ENCODE measurements around the gene STUM. TPM values are rescaled to one million over a fixed set of nuclear protein-coding genes. Genes with fewer than 3 reads are reported as not detected.

STUM gene
- polyA plus RNA-seq, 2 of the 4 experiments (the other 2 are of a cell fraction), result not detected

GRCh38 chr1:226572325-226572726 is 23.8 kb downstream of the STUM start:
- POLR2A ChIA-PET, result no interaction called here
- CTCF ChIA-PET, result no interaction called here
- Histone ChIP-seq H3K9me3 (no peaks in the 10 kb centered on the region), H3K4me1 (no peaks in the 10 kb centered on the region), H3K4me2 (no peak overlapping the region), H3K4me3 (no peak overlapping the region), H3K27ac (no peak overlapping the region)
- 66% methylated on average over 8 of the region's 8 CpGs for WGBS (ENCODE audit: missing lambda C conversion rate)
- FAIRE-seq (no peak), DNase-seq (ENCODE audit: low read depth in 1 of 2, low spot score in 1 of 2) (no peak), ATAC-seq (no peak)
- TF ChIP-seq TP53 (CRISPR knock-in tag; IDR thresholded peaks at IDR 0.05) (no peak), BHLHE40 (IDR thresholded peaks at IDR 0.05; ENCODE audit: low read depth, low read length) (no peak), POLR2AphosphoS2 (conservative IDR thresholded peaks at IDR 0.05; ENCODE audit: low read length) (no peak), RAD21 (conservative IDR thresholded peaks at IDR 0.05 in 1 of 2, IDR thresholded peaks at IDR 0.05 in 1 of 2) (no peak), JUN (IDR thresholded peaks at IDR 0.05) (no peak), FOSB (CRISPR knock-in tag; IDR thresholded peaks at IDR 0.05) (no peak), MAFK (IDR thresholded peaks at IDR 0.05; ENCODE audit: partially characterized antibody) (no peak), RFX5 (IDR thresholded peaks at IDR 0.05) (no peak), HOXB5 (CRISPR knock-in tag; IDR thresholded peaks at IDR 0.05) (no peak), CBX8 (IDR thresholded peaks at IDR 0.05) (no peak), EHMT2 (IDR thresholded peaks at IDR 0.05; ENCODE audit: low read depth) (no peak), ZSCAN20 (CRISPR knock-in tag; IDR thresholded peaks at IDR 0.05) (no peak), HEYL (CRISPR knock-in tag; IDR thresholded peaks at IDR 0.05) (no peak), KDM1A (IDR thresholded peaks at IDR 0.05; ENCODE audit: low read depth) (no peak), SMC3 (IDR thresholded peaks at IDR 0.05) (no peak)
- TF ChIP-seq, protein P1, sequence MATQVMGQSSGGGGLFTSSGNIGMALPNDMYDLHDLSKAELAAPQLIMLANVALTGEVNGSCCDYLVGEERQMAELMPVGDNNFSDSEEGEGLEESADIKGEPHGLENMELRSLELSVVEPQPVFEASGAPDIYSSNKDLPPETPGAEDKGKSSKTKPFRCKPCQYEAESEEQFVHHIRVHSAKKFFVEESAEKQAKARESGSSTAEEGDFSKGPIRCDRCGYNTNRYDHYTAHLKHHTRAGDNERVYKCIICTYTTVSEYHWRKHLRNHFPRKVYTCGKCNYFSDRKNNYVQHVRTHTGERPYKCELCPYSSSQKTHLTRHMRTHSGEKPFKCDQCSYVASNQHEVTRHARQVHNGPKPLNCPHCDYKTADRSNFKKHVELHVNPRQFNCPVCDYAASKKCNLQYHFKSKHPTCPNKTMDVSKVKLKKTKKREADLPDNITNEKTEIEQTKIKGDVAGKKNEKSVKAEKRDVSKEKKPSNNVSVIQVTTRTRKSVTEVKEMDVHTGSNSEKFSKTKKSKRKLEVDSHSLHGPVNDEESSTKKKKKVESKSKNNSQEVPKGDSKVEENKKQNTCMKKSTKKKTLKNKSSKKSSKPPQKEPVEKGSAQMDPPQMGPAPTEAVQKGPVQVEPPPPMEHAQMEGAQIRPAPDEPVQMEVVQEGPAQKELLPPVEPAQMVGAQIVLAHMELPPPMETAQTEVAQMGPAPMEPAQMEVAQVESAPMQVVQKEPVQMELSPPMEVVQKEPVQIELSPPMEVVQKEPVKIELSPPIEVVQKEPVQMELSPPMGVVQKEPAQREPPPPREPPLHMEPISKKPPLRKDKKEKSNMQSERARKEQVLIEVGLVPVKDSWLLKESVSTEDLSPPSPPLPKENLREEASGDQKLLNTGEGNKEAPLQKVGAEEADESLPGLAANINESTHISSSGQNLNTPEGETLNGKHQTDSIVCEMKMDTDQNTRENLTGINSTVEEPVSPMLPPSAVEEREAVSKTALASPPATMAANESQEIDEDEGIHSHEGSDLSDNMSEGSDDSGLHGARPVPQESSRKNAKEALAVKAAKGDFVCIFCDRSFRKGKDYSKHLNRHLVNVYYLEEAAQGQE (IDR thresholded peaks at IDR 0.05), result no peak
- TF ChIP-seq, protein P2, sequence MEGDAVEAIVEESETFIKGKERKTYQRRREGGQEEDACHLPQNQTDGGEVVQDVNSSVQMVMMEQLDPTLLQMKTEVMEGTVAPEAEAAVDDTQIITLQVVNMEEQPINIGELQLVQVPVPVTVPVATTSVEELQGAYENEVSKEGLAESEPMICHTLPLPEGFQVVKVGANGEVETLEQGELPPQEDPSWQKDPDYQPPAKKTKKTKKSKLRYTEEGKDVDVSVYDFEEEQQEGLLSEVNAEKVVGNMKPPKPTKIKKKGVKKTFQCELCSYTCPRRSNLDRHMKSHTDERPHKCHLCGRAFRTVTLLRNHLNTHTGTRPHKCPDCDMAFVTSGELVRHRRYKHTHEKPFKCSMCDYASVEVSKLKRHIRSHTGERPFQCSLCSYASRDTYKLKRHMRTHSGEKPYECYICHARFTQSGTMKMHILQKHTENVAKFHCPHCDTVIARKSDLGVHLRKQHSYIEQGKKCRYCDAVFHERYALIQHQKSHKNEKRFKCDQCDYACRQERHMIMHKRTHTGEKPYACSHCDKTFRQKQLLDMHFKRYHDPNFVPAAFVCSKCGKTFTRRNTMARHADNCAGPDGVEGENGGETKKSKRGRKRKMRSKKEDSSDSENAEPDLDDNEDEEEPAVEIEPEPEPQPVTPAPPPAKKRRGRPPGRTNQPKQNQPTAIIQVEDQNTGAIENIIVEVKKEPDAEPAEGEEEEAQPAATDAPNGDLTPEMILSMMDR (IDR thresholded peaks at IDR 0.05), result no peak
- TF ChIP-seq, protein P3, sequence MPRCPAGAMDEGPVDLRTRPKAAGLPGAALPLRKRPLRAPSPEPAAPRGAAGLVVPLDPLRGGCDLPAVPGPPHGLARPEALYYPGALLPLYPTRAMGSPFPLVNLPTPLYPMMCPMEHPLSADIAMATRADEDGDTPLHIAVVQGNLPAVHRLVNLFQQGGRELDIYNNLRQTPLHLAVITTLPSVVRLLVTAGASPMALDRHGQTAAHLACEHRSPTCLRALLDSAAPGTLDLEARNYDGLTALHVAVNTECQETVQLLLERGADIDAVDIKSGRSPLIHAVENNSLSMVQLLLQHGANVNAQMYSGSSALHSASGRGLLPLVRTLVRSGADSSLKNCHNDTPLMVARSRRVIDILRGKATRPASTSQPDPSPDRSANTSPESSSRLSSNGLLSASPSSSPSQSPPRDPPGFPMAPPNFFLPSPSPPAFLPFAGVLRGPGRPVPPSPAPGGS (IDR thresholded peaks at IDR 0.05), result no peak
- TF ChIP-seq, protein P4, sequence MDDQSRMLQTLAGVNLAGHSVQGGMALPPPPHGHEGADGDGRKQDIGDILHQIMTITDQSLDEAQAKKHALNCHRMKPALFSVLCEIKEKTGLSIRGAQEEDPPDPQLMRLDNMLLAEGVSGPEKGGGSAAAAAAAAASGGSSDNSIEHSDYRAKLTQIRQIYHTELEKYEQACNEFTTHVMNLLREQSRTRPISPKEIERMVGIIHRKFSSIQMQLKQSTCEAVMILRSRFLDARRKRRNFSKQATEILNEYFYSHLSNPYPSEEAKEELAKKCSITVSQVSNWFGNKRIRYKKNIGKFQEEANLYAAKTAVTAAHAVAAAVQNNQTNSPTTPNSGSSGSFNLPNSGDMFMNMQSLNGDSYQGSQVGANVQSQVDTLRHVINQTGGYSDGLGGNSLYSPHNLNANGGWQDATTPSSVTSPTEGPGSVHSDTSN (IDR thresholded peaks at IDR 0.05), result no peak
- TF ChIP-seq, protein P5, sequence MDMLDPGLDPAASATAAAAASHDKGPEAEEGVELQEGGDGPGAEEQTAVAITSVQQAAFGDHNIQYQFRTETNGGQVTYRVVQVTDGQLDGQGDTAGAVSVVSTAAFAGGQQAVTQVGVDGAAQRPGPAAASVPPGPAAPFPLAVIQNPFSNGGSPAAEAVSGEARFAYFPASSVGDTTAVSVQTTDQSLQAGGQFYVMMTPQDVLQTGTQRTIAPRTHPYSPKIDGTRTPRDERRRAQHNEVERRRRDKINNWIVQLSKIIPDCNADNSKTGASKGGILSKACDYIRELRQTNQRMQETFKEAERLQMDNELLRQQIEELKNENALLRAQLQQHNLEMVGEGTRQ (IDR thresholded peaks at IDR 0.05), result no peak

All from A549 (cell line).